A673 (cell line): ENCODE measurements around the gene EFHD2. TPM values are rescaled to one million over a fixed set of nuclear protein-coding genes. Genes with fewer than 3 reads are reported as not detected.
"Not testable (repeated sequence)": the region's sequence is repeated elsewhere in the genome, so short reads cannot be mapped to it uniquely, and the experiment has no call there.

Experiments
- BruUV-seq: library from RNA; stranded (reverse); fragments of 400-500 nt; replicated peaks from 2 replicates; lab custom pipeline; 2021; lab: Mats Ljungman, UMichigan
- CTCF ChIA-PET: fragments of 300-600 bp; sonication (Branson Sonifier 250); formaldehyde crosslinking; loops from one replicate; lab custom pipeline; 2022; ENCODE audit warnings: antibody characterized with exemption; lab: Charles Lee
- POLR2A ChIA-PET: fragments of 300-600 bp; sonication (Branson Sonifier 250); formaldehyde crosslinking; loops from one replicate; lab custom pipeline; 2022; ENCODE audit warnings: antibody characterized with exemption; ENCODE audit not compliant: low non-redundant PET; lab: Charles Lee
- DNase-seq: peaks from one replicate; pipeline ENCODE4 v3.0.0-alpha.2; 2015; ENCODE audit warnings: low spot score
- H3K27ac ChIP-seq: fragments of 200-600 bp; sonication (generic); 2 replicates; pipeline ENCODE4 v1.5.1; 2016; ENCODE audit warnings: mixed run types, low read depth, mild to moderate bottlenecking, mixed read lengths, antibody characterized with exemption, low read length; ENCODE audit not compliant: poor library complexity, severe bottlenecking
- H3K27me3 ChIP-seq: fragments of 200-600 bp; sonication (generic); replicated peaks from 2 replicates; pipeline ENCODE4 v1.6.1; 2017; ENCODE audit warnings: mixed run types, low read depth, mild to moderate bottlenecking, mixed read lengths, antibody characterized with exemption, low read length; ENCODE audit not compliant: insufficient read depth, poor library complexity
- H3K36me3 ChIP-seq: fragments of 200-600 bp; sonication (generic); 2 replicates; pipeline ENCODE4 v1.6.1; 2016; ENCODE audit warnings: mixed run types, mild to moderate bottlenecking, mixed read lengths, antibody characterized with exemption, low read length; ENCODE audit not compliant: insufficient read depth, poor library complexity, severe bottlenecking
- H3K4me1 ChIP-seq: fragments of 200-600 bp; sonication (generic); 2 replicates; pipeline ENCODE4 v1.6.1; 2017; ENCODE audit warnings: mixed run types, mild to moderate bottlenecking, mixed read lengths, antibody characterized with exemption, low read length; ENCODE audit not compliant: insufficient read depth, poor library complexity, severe bottlenecking
- H3K4me3 ChIP-seq: fragments of 200-600 bp; sonication (generic); 2 replicates; pipeline ENCODE4 v1.5.1; 2016; ENCODE audit warnings: low read depth, mixed run types, mild to moderate bottlenecking, mixed read lengths, low read length; ENCODE audit not compliant: poor library complexity, severe bottlenecking
- H3K9me3 ChIP-seq: fragments of 200-600 bp; sonication (generic); 2 replicates; pipeline ENCODE4 v1.6.1; 2016; ENCODE audit warnings: mixed run types, low read depth, mild to moderate bottlenecking, mixed read lengths, antibody characterized with exemption, low read length; ENCODE audit not compliant: poor library complexity, severe bottlenecking
- EZH2 ChIP-seq: fragments of 200-600 bp; sonication (generic); IDR thresholded peaks from 2 replicates; pipeline ENCODE4 v1.6.1; 2017; ENCODE audit warnings: borderline replicate concordance, low read depth, mild to moderate bottlenecking, mixed read lengths, antibody characterized with exemption, low read length; ENCODE audit not compliant: poor library complexity, severe bottlenecking
- intact Hi-C: fragments of 100-400 bp; cut with micrococcal nuclease; formaldehyde crosslinking; loops from one replicate; pipeline ENCODE4 v1.10.0; 2022; ENCODE audit not compliant: unreplicated experiment
- total RNA-seq: library from RNA; stranded (reverse); gene quantifications from 2 replicates; pipeline ENCODE4 v1.2.3, GENCODE V29; 2021
- TF ChIP-seq, protein P1 (sequence below): fragments of 300-800, 200-600 bp; sonication (generic); conservative IDR thresholded peaks from 2 replicates; pipeline ENCODE4 v1.5.1; 2017; ENCODE audit warnings: low read depth, mild to moderate bottlenecking, antibody characterized with exemption, low read length, moderate library complexity, mixed read lengths

Gene EFHD2
- total RNA-seq, 1 experiment from 2014 or later: 32.5 TPM

DNA sequence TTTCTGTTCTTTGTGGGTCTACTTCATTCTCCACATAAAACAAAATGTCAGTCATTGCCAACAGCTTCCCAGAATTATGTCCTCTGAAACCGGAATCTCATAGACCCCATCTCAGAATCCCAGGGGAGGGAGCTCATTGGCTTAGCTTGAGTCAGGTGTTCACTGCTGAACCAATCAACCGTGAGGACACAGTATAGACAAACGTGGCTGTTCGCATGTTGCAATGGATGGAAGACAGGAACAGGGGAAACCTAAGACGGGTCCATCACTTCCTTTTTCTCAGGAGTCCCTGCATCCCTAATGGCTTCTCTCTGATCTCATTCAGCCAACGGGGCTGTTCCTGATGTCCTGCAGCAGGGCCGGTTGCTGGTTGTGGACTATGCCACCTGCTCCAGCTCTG lies 56.0 kb downstream of the EFHD2 start:
- H3K27me3 ChIP-seq: no peaks in the 10 kb centered on the region
- no peaks in the 10 kb centered on the region for H3K9me3 ChIP-seq
- H3K4me3 ChIP-seq: no peak overlapping the region
- no peak for TF ChIP-seq EZH2
- TF ChIP-seq, protein P1, sequence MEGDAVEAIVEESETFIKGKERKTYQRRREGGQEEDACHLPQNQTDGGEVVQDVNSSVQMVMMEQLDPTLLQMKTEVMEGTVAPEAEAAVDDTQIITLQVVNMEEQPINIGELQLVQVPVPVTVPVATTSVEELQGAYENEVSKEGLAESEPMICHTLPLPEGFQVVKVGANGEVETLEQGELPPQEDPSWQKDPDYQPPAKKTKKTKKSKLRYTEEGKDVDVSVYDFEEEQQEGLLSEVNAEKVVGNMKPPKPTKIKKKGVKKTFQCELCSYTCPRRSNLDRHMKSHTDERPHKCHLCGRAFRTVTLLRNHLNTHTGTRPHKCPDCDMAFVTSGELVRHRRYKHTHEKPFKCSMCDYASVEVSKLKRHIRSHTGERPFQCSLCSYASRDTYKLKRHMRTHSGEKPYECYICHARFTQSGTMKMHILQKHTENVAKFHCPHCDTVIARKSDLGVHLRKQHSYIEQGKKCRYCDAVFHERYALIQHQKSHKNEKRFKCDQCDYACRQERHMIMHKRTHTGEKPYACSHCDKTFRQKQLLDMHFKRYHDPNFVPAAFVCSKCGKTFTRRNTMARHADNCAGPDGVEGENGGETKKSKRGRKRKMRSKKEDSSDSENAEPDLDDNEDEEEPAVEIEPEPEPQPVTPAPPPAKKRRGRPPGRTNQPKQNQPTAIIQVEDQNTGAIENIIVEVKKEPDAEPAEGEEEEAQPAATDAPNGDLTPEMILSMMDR: no peak
- POLR2A ChIA-PET: no interaction called here
- intact Hi-C loops: no loop called here
- no TSS peak for BruUV-seq
- peaks cover under 1% of the 10 kb centered on the region for H3K4me1 ChIP-seq
- CTCF ChIA-PET: no interaction called here
- no peaks in the 10 kb centered on the region for H3K36me3 ChIP-seq
- no peak for DNase-seq
- H3K27ac ChIP-seq: no peak overlapping the region

GRCh38 chr1:15466955-15467625 lies 57.4 kb downstream of the EFHD2 start:
- BruUV-seq, H3K9me3 ChIP-seq, H3K36me3 ChIP-seq, H3K4me3 ChIP-seq, H3K27me3 ChIP-seq, CTCF ChIA-PET, H3K4me1 ChIP-seq, DNase-seq, POLR2A ChIA-PET, intact Hi-C loops, H3K27ac ChIP-seq: not testable (repeated sequence)

DNA sequence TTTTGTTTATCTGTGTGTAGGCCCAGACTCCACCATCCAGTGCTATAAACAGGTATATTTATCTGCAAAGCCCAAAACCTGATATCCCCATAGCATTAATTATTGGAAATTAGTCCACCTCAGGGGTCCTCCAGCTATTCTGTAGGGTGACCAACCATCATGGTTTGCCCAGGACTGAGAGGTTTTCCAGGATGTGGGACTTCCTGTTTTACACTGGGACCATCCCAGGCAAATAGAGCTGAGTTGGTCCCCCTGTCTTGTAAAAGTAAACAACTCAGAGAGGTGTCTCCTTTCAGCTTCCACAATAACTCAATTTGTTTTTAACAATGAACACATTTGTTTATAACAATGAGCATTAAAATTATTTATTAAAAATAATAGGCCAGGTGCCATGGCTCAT lies 58.5 kb downstream of the EFHD2 start:
- intact Hi-C loops: no loop called here
- H3K36me3 ChIP-seq: no peaks in the 10 kb centered on the region
- CTCF ChIA-PET: no interaction called here
- no peak overlapping the region for H3K27ac ChIP-seq
- no peak overlapping the region for H3K4me3 ChIP-seq
- TF ChIP-seq, protein P1: no peak
- no peak for TF ChIP-seq EZH2
- POLR2A ChIA-PET: no interaction called here
- BruUV-seq: no TSS peak
- no peaks in the 10 kb centered on the region for H3K4me1 ChIP-seq
- no peaks in the 10 kb centered on the region for H3K9me3 ChIP-seq
- DNase-seq: no peak
- no peaks in the 10 kb centered on the region for H3K27me3 ChIP-seq

DNA sequence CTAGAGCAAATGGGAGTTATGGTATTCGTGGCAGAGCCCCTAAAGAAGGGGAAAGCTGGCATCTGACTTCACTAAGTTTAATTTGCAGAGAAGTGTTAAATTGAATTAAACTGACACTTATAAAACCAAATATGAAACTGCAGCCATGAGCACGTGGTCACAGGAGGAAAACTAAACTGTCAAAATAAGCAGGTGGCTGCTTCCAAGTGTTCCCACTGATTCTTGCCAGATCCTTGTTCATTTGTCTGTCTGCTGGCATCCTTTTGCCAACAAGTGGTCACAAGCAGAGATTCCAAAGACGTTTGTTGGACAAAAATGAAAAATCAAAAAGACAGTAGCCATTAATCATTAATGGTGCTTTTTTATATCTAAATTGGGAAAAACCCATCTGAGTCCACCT lies 59.7 kb downstream of the EFHD2 start:
- CTCF ChIA-PET: no interaction called here
- intact Hi-C loops: no loop called here

GRCh38 chr1:15469821-15470448 lies 60.2 kb downstream of the EFHD2 start:
- H3K9me3 ChIP-seq, H3K4me3 ChIP-seq, intact Hi-C loops, H3K36me3 ChIP-seq, CTCF ChIA-PET, H3K27me3 ChIP-seq, H3K4me1 ChIP-seq, POLR2A ChIA-PET, H3K27ac ChIP-seq, BruUV-seq, DNase-seq: not testable (repeated sequence)

More for the DNA sequence above, 59.7 kb downstream of the EFHD2 start:
- BruUV-seq: no TSS peak
- H3K9me3 ChIP-seq: no peaks in the 10 kb centered on the region
- no peak overlapping the region for H3K4me3 ChIP-seq
- H3K27me3 ChIP-seq: no peaks in the 10 kb centered on the region
- no peaks in the 10 kb centered on the region for H3K4me1 ChIP-seq
- no peaks in the 10 kb centered on the region for H3K36me3 ChIP-seq
- H3K27ac ChIP-seq: no peak overlapping the region
- DNase-seq: no peak
- TF ChIP-seq EZH2: no peak
- TF ChIP-seq, protein P1: no peak
- POLR2A ChIA-PET: no interaction called here
